RWPE2 (cell line): Measurements from ENCODE around the gene SCGB1C2.

Source experiments
- ATAC-seq: fragments of 200-7000 bp; cut with Tn5 transposase; 3 replicates; pipeline ENCODE4 v1.9.1; 2021; ENCODE audit warnings: low read depth
- DNase-seq: peaks from one replicate; pipeline ENCODE4 v3.0.0-alpha.2; 2020; ENCODE audit warnings: low spot score
- H3K27ac ChIP-seq: fragments of 450-650 bp; 2 replicates; pipeline ENCODE4 v1.5.1; 2017; ENCODE audit warnings: mild to moderate bottlenecking; ENCODE audit not compliant: poor library complexity, severe bottlenecking
- H3K27me3 ChIP-seq: fragments of 250-450 bp; sonication (Bioruptor Pico); 2 replicates; pipeline ENCODE4 v1.5.1; 2021; ENCODE audit warnings: mild to moderate bottlenecking, moderate library complexity; ENCODE audit not compliant: insufficient read depth, poor library complexity, severe bottlenecking
- H3K36me3 ChIP-seq: fragments of 250-450 bp; sonication (Bioruptor Pico); 2 replicates; pipeline ENCODE4 v1.5.1; 2020; ENCODE audit warnings: low read depth, mild to moderate bottlenecking, moderate library complexity
- H3K4me1 ChIP-seq: fragments of 250-450 bp; sonication (Bioruptor Pico); 2 replicates; pipeline ENCODE4 v1.5.1; 2021; ENCODE audit warnings: mild to moderate bottlenecking, moderate library complexity; ENCODE audit not compliant: insufficient read depth, poor library complexity, severe bottlenecking
- H3K4me3 ChIP-seq: fragments of 250-450 bp; sonication (Bioruptor Pico); 2 replicates; pipeline ENCODE4 v1.5.1; 2021; ENCODE audit warnings: mild to moderate bottlenecking, moderate library complexity; ENCODE audit not compliant: severe bottlenecking
- H3K9me3 ChIP-seq: fragments of 250-450 bp; sonication (Bioruptor Pico); 2 replicates; pipeline ENCODE4 v1.5.1; 2021; ENCODE audit warnings: mild to moderate bottlenecking, moderate library complexity; ENCODE audit not compliant: severe bottlenecking
- CTCF ChIP-seq: fragments of 450-650 bp; IDR thresholded peaks from one replicate; pipeline ENCODE4 v1.5.1; 2017; ENCODE audit warnings: mild to moderate bottlenecking, moderate library complexity; ENCODE audit not compliant: poor library complexity, severe bottlenecking

The SCGB1C2 gene

GRCh38 chr17:156094-156621, 18.8 kb downstream of the SCGB1C2 start:
- H3K9me3 ChIP-seq = no peaks in the 10 kb centered on the region
- no peaks in the 10 kb centered on the region for H3K36me3 ChIP-seq
- H3K27me3 ChIP-seq = no peaks in the 10 kb centered on the region
- no peak for ATAC-seq
- H3K4me3 ChIP-seq = no peak overlapping the region
- no peaks in the 10 kb centered on the region for H3K4me1 ChIP-seq
- DNase-seq = no peak
- no peak for TF ChIP-seq CTCF
- H3K27ac ChIP-seq = no peak overlapping the region

- TF ChIP-seq CTCF = no peak
- DNase-seq (no peak), ATAC-seq (no peak)
- no peaks in the 10 kb centered on the region for H3K4me1 ChIP-seq
- no peaks in the 10 kb centered on the region for H3K9me3 ChIP-seq
- no peaks in the 10 kb centered on the region for H3K36me3 ChIP-seq
- H3K27ac ChIP-seq = no peak overlapping the region
- no peaks in the 10 kb centered on the region for H3K27me3 ChIP-seq
- H3K4me3 ChIP-seq = no peak overlapping the region
Measured at GRCh38 chr17:156946-157345, 19.6 kb downstream of the SCGB1C2 start.

GRCh38 chr17:157901-158300, 20.5 kb downstream of the SCGB1C2 start:
- Histone ChIP-seq H3K9me3 (no peaks in the 10 kb centered on the region), H3K27ac (no peak overlapping the region), H3K27me3 (no peaks in the 10 kb centered on the region), H3K36me3 (no peaks in the 10 kb centered on the region), H3K4me1 (no peaks in the 10 kb centered on the region), H3K4me3 (no peak overlapping the region)
- ATAC-seq = no peak
- DNase-seq = no peak
- TF ChIP-seq CTCF = no peak

- H3K4me1 ChIP-seq = no peaks in the 10 kb centered on the region
- H3K9me3 ChIP-seq = no peaks in the 10 kb centered on the region
- no peaks in the 10 kb centered on the region for H3K27me3 ChIP-seq
- TF ChIP-seq CTCF = no peak
- no peak for ATAC-seq
- no peak overlapping the region for H3K4me3 ChIP-seq
- no peaks in the 10 kb centered on the region for H3K36me3 ChIP-seq
- DNase-seq = no peak
- H3K27ac ChIP-seq = no peak overlapping the region
Measured at GRCh38 chr17:158379-158778, 21.0 kb downstream of the SCGB1C2 start.

GRCh38 chr17:159609-160008, 22.2 kb downstream of the SCGB1C2 start:
- DNase-seq (no peak), ATAC-seq (no peak)
- Histone ChIP-seq H3K27ac (no peak overlapping the region), H3K27me3 (no peaks in the 10 kb centered on the region), H3K4me3 (no peak overlapping the region), H3K9me3 (no peaks in the 10 kb centered on the region), H3K4me1 (no peaks in the 10 kb centered on the region), H3K36me3 (no peaks in the 10 kb centered on the region)
- TF ChIP-seq CTCF = no peak
